Activated CD8-positive, alpha-beta memory T cell treated with anti-CD3 and anti-CD28 coated beads, Interleukin-2, amount 50 U/mL, for 48 hours (primary cell): Measurements from ENCODE around the gene TPI1.
A peak's percentile ranks its signal among the peaks of the same experiment; 100 is the strongest.
"Not testable (repeated sequence)": the region's sequence is repeated elsewhere in the genome, so short reads cannot be mapped to it uniquely, and the experiment has no call there.

ENCODE experiments used
- DNase-seq: peaks from one replicate; pipeline ENCODE4 v3.0.0-alpha.2; 2020

Gene TPI1

DNA sequence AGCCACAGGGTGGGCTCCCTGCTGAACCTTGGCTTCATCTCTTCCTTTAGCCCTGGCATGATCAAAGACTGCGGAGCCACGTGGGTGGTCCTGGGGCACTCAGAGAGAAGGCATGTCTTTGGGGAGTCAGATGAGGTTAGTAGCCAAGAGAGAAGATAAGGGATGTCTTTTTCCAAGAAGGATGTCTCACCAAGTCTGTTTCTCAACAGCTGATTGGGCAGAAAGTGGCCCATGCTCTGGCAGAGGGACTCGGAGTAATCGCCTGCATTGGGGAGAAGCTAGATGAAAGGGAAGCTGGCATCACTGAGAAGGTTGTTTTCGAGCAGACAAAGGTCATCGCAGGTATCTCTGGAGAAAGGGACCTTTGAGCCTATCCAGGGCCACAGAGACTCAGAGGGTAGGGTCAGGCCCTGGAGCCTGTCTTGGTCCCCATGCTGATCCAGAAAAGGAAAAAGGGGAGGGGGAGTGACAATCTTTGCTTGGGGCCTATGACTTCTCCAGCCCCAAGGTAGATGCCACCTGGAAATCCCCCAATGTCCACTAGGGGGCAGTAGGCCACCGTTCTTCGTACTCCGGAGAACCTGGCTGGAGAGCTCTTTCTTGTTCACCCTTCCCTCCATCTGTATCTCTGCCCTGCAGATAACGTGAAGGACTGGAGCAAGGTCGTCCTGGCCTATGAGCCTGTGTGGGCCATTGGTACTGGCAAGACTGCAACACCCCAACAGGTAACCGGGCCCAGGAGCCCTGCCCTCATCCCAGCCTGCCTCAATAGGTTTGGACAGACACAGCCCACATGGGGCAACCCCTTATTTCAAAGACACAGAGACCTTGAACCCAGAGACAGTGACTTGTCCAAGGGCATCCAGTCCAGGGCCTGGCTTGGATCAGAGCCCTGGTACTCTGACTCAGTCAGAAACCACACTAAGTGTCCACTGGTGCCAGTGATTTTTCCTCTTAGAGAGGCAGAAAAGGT is 2.0 kb downstream of the TPI1 start:
- DNase-seq = peak; percentile 92

DNA sequence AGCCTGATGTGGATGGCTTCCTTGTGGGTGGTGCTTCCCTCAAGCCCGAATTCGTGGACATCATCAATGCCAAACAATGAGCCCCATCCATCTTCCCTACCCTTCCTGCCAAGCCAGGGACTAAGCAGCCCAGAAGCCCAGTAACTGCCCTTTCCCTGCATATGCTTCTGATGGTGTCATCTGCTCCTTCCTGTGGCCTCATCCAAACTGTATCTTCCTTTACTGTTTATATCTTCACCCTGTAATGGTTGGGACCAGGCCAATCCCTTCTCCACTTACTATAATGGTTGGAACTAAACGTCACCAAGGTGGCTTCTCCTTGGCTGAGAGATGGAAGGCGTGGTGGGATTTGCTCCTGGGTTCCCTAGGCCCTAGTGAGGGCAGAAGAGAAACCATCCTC is 3.0 kb downstream of the TPI1 start:
- not testable (repeated sequence) for DNase-seq

DNA sequence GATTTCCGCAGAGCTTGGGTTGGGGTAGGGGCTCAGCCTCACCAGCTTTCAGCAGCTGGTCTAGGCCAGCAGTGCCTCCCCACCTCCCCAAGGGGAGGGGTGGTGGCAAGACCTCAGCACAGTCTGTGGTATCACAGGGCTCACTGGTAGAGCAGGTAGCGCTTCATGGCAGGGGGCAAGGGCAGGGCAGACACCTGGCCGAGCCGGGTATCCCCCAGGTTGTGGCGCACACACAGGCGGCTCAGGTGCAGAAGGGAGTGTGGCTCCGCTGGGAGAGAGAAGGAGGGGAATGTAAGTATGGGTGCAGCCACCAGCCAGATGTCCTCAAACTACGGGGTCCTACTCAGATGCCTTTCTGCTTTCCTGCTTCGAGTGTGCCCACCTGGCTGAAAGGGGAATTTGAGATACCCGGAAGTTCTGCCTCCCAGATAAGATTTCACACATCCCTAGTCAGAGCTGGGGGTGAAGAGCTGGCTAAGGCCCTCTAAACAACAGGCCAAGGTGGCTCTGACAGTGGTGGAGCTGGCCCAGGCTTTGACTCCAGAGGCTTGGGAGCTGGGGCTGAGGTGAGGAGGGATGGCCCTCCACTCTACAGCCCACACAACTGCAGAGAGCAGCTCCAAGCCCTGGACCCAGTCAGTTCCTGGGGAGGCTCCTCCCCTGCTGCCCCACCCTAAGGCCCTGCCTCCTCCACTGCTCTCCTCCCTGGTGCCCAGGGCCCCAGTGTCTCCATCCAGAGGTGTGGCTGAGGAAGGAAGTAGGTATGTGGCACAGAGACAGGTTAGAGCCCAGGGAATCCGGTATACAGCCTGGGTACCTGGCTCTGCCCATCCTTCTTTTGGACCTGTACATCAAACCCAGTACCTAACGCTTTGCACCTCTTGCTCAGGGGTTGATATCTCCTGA is 4.0 kb downstream of the TPI1 start:
- DNase-seq = peak; percentile 75

DNA sequence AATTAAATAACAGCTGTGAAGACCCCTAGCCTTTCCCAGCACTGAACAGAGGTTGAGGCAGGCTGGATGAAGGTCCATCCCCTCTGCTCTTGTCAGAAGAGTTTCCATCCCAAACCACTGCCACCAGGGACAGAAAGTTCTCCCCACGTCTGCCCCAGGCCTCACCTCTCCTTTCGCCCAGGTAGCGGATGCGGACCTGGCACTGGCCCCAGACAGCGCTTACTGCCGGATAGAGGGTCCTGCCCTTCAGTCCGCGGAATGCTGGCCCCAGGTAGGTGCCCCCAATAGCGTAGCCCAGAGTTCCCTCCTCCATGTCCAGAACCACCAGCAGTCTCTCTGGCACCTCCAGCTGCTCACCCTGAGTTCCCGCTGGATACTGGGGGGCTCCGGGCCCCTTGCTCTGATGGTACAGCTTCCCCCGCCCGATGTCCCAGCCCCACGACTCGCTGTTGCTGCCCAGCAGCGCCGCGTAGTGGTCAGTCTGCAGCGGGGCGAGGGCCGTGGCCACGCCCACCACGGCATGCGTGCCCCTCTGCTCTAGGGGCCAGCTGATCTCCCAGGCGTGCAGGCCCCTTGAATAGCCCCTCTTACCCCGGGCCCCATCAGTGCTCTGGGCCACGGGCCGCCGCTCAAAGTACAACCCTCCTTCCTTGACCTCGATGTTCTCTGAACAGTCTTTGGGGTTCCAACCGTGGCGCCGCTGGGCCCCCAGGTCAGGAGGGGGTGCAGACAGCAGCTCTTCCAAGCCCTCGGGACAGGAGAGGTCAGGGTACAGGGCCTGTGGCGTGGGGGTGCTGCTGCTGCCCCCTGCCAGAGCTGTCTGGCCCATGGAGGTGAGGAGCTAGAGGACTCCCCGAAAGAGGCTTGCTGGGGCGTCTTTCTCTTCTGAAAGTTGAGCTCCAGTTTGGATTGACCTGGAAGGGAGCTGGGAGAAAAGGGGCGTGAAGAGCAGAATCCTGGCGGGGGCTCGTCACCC is 5.0 kb downstream of the TPI1 start:
- peak; percentile 95 for DNase-seq

DNA sequence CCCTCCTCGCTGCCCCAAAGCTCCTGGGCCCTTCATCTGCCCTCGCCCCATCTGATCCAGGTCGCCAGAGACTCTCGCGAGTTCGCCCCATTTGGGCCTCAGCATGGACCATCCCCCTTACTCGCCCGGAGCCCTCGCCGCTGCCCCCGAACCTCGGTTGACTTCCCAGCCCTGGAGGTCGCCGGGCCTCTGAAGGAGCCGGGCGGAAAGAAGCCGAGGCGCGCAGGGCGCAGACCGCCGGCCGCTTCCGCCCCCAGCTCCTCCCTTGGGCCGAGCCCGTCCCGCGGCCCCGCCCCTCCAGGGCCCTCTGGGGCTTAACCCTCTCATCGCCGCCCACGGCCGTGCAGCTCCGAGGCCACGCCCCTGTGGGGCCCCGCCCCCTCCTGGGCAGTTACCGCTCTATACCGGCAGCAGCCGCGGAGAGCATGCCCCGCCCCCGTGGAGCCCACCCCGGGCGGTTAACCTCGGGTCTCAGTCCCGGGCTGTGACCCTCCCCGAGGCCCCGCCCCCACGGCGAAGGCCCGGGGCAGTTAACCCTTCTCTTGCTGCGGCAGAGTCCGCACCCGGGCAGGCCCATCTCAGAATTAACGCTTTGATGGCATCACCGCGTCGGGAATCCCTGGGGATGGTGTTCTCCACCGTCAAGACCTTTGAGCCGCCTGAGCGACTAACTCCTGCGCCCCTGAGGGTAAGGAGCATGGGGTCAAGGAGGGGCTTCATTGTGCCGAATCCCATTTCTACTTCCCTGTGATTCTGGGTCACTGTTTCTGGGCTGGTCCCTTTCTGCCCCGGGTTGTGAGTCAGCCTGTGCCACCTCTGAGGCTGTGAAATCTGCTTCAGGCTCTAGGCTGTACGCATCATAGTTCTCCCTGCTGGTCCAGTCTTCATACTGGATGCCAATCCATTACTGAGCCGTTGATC is 6.0 kb downstream of the TPI1 start, which contains the start of gene SPSB2:
Gene SPSB2 (minus strand): TSS at position 210 of the 921 bp plus-strand sequence. CDS start 402 bp downstream, outside the sequence.
- peak; percentile 100 for DNase-seq

DNA sequence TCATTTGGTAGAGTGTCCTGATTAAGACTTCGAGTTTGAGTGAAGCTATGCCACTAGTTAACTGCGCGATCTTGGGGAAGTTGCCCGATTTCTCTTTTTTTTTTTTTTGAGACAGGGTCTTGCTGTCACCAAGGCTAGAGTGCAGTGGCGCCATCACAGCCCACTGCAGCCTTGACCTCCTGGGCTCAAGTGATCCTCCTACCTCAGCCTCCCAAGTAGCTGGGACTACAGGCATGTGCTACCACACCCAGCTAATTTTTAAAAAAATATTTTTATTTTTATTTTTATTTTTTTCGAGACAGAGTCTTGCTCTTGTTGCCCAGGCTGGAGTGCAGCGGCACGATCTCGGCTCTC is 6.7 kb downstream of the TPI1 start:
- DNase-seq = not testable (repeated sequence)

DNA sequence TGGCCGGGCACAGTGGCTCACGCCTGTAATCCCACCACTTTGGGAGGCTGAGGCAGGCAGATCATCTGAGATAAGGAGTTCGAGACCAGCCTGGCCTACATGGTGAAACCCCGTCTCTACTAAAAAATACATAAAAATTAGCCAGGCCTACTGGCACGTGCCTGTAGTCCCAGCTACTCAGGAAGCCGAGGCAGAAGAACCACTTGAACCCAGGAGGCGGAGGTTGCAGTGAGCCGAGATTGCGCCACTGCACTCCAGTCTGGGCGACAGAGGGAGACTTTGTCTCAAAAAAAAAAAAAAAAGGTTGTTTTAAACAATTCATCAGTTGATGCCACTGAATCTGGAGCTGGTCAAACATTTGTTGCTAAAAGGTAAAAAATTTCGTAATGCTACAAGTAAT is 12.5 kb downstream of the TPI1 start:
- DNase-seq = not testable (repeated sequence)

DNA sequence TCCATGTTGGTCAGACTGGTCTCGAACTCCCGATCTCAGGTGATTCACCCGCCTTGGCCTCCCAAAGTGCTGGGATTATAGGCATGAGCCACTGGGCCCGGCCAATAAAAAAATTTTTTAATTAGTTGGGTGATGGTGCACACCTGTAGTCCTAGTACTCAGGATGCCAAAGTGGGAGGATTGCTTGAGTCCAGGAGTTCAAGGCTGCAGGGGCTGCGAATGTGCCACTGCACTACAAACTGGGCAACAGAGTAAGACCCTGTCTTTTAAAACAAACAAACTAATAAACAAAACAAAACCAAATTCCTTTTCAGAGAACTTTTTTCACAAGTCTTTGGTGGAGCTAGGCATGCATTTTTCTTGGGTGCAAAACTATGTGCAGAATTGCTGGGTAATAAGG is 15.9 kb downstream of the TPI1 start:
- no peak for DNase-seq

DNA sequence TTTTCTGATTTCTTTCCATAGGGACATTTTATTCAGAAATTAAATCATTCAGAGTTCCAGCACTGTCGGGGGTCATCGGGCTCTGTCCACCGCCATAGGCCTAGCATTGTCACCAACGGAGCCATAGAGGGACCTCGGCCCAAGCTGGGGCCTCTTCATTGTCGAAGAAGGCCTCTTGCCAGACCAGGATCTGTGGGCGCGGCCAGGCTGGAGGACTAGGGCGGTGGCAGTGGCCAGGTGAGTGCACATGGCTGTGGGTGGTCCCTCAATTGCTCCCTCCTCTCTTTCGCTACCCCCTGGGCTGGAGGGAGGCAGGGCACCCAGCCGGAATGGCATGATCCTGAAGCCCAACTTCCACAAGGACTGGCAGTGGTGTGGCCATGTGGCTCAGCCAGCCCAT is 16.4 kb downstream of the TPI1 start:
- no peak for DNase-seq

DNA sequence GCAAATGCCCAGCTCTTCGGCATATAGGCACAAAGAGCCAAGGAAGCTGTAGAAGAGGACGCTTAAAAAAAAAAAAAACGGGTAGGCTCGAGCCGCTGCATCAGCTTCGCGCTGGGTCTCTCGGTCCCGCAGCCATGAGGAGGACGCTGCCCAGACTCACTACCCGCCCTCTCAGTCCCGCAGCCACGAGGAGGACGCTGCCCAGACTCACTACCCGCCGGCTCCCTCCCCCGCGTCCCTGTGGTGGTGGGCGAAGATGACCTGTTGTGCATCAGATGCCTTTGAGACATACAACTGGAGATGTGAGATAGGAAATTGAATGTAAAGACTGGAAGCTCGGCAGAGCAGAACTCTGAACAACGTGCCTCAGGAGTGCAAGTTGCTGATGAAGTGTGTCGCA is 17.2 kb downstream of the TPI1 start:
- no peak for DNase-seq

DNA sequence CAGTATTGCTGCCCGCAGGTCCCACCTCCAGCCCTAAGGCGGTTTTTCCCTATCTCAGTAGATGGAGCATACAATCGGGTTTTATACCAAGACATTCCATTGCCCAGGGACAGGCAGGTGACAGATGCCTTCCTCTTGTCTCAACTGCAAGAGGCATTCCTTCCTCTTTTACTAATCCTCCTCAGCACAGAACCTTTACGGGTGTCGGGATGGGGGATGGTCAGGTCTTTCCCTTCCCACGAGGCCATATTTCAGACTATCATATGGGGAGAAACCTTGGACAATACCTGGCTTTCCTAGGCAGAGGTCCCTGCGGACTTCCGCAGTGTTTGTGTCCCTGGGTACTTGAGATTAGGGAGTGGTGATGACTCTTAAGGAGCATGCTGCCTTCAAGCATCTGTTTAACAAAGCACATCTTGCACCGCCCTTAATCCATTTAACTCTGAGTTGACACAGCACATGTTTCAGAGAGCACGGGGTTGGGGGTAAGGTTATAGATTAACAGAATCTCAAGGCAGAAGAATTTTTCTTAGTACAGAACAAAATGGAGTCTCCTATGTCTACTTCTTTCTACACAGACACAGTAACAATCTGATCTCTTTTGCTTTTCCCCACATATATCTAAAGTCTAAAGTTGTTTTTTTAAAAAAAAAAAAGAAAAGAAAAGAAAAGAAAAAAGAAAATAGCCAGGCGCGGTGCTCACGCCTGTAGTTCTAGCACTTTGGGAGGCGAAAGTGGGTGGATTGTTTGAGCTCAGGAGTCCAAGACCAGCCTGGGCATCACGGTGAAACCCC is 19.1 kb downstream of the TPI1 start:
- not testable (repeated sequence) for DNase-seq

DNA sequence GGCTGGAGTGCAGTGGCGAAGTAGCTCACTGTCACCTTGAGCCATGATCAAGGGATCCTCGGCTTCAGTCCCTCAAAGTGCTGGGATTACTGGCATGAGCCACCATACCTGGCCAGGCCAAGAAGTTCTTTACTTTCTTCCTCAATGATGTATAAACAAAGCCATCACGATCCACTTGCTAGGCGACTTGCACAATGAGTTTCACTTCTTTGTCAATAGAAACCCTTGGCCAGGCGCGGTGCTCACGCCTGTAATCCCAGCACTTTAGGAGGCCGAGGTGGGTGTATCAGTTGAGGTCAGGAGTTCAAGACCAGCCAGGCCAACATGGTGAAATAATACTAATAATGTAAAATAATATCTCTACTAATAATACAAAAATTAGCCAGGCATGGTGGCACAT is 20.1 kb downstream of the TPI1 start:
- DNase-seq = no peak

DNA sequence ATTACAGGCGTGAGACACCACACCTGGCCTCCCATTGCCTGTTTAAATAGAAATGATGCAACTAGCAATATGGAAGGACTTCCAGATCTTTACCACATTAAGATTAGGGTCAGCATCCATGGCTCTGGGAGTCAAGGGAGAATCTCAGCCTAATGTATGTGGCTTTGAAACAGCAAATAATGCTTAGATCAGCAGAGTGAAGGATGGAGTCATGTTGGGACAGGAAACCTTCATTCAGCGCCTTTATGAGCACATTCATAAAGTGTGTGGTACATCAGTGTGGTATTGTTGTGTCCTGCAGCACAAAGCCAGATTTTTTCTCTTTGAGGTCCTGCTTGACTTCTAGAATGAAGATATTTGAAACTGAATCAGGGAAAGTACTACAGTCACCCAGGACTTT is 21.0 kb downstream of the TPI1 start:
- DNase-seq = no peak

DNA sequence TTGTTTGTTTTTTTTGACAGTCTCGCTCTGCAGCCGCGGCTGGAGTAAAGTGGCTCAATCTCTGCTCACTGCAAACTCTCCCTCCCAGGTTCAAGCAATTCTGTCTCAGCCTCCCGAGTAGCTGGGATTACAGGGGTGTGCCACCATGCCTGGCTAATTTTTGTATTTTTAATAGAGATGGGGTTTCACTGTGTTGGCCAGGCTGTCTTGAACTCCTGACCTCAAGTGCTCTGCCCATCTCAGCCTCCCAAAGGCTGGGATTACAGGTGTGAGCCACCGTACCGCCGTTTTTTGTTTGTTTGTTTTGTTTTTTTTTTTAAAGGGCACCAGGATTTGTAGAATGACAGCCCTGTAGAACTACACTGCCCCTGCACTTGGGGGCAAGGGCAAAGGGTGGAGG is 21.5 kb downstream of the TPI1 start:
- not testable (repeated sequence) for DNase-seq

DNA sequence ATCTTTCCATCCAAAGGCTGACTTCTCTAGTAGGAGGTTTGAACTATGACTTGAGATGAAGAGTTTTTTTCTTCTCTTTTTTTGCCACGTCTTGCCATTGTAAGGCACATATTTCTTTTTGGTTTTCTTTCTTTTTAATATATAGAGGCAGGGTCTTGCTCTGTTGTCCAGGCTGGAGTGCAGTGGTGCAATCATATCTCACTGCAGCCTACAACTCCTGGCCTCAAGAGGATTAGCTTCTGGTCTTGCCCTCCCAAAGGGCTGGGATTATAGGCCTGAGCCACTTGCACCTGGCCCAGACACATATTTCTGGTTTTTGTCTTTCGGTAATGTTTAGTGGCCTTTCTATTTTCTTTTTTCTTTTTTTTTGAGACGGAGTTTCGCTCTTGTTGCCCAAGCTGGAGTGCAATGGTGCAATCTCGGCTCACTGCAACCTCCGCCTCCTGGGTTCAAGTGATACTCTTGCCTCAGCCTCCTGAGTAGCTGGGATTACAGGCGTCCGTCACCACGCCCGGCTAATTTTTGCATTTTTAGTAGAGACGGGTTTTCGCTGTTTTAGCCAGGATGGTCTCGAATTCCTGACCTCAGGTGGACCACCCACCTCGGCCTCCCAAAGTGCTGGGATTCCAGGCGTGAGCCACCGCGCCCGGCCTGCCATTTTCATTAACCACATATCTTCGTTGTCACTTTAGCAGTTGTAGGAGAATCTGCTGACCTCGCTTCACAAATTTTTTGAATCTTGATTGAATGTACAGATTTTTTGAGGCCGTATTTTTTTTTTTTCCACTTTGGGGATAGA is 22.6 kb downstream of the TPI1 start:
- DNase-seq = not testable (repeated sequence)

DNA sequence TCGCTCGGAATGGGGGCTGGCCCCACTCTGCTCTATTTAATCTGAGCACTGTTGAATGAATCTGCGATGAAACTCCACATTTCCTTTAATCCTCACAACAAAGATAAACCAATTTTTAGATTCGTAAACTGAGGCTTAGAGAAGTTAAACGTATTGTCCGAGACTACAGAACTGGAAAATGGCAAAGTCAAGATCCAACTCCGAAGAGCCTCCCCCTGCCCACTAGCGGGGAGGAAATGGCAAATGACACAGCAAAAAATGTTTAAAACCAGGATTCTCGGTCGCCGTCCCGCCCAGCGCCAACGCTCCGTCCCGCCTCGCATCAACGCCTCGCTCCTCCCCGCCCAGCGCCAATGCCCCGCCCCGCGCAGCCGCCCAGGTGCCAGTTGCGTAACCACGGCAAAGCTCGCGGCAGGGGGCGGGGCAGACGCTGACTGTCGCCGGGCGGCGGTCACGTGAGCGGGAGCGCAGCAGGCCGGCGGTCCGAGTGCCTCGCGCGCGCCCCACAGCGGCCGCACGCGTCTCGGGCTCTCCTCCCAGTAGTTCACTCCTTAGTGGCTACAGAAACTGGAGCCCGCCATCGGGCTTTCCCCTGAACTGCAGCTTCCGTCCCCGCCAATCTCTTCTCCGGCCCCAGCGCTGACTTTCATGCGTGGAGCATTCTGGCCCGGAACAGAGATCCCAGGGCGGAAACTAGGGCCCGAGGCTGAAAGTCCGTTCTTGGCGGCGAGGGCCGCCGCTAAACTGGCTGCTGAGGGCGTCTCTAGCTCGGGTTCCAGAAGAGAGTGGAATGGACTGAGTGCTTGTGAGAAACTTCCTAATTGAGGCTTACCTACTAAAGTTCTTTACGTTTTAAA is 23.7 kb downstream of the TPI1 start:
- peak; percentile 99 for DNase-seq

DNA sequence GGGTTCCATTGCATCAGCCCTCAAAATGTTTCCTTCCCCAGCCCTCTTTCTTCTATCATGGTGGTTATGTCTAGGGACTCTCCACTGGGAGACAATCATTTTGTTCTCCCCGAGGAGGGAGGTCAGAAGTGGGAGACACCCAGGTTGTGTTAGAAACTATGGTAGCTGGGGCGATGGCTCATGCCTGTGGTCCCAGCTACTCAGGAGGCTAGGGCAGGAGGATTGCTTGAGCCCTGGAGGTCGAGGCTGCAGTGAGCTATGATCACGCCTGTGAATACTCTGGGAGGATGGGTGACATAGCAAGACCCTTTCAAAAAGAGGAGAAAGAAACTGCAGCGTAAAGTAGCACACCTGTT is 24.3 kb downstream of the TPI1 start:
- DNase-seq = no peak

DNA sequence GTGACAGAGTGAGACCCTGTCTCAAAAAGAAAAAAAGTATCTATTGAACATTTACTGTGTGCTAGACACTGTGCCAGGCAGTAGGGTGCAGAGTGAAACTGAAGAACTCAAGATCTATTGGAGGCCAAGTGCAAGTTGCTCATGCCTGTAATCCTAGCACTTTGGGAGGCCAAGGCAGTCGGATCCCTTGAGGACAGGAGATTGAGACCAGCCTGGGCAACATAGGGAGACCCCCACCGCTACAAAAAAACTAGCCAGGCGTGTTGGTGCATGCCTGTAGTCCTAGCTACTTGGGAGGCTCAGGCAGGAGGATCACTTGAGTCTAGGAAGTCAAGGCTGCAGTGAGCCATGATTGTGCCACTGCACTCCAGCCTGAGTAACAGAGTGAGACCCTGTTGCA is 25.4 kb downstream of the TPI1 start:
- DNase-seq = not testable (repeated sequence)

DNA sequence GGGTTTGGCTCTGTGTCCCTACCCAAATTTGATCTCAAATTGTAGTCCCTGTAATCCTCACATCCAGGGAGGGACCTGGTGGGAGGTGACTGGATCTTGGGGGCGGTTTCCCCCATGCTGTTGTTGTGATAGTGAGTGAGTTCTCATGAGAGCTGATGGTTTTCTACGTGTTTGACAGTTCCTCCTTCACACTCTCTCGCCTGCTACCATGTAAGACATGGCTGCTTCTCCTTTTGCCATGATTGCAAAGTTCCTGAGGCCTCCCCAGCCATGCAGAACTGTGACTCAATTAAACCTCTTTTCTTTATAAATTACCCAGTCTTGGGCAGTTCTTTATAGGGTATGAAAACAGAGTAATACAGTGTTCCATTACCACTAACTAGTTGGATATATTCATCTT is 27.0 kb downstream of the TPI1 start:
- DNase-seq = no peak
